WERI-Rb-1 (cell line): ENCODE measurements around the gene EPB41.
"Not testable (repeated sequence)": the region's sequence is repeated elsewhere in the genome, so short reads cannot be mapped to it uniquely, and the experiment has no call there.

ENCODE experiments used
- DNase-seq: peaks from one replicate; pipeline ENCODE4 v3.0.0-alpha.2; 2020
- H3K27ac ChIP-seq: fragments of 250-450 bp; sonication (Bioruptor Pico); 2 replicates; pipeline ENCODE4 v1.5.1; 2020; ENCODE audit warnings: mild to moderate bottlenecking, moderate library complexity
- H3K27me3 ChIP-seq: fragments of 250-450 bp; sonication (Bioruptor Pico); 2 replicates; pipeline ENCODE4 v1.5.1; 2021; ENCODE audit warnings: mild to moderate bottlenecking, low read depth, moderate library complexity; ENCODE audit not compliant: insufficient read depth, severe bottlenecking
- H3K36me3 ChIP-seq: fragments of 250-450 bp; sonication (Bioruptor Pico); 2 replicates; pipeline ENCODE4 v1.5.1; 2020; ENCODE audit warnings: mild to moderate bottlenecking, moderate library complexity
- H3K4me3 ChIP-seq: 2 replicates; pipeline ENCODE4 v1.5.1; 2011; ENCODE audit warnings: low read depth, mild to moderate bottlenecking, control low read depth, low read length
- H3K9me3 ChIP-seq: fragments of 250-450 bp; sonication (Bioruptor Pico); 2 replicates; pipeline ENCODE4 v1.5.1; 2021; ENCODE audit warnings: mild to moderate bottlenecking, moderate library complexity; ENCODE audit not compliant: severe bottlenecking
- CTCF ChIP-seq: IDR thresholded peaks from 2 replicates; pipeline ENCODE4 v1.5.1; 2011; ENCODE audit warnings: low read depth, mild to moderate bottlenecking, control low read depth, inconsistent platforms, low read length

EPB41 gene

GRCh38 chr1:29100487-29100886, 186.1 kb downstream of the EPB41 start:
- no peaks in the 10 kb centered on the region for H3K9me3 ChIP-seq
- H3K27ac ChIP-seq: no peak overlapping the region
- H3K36me3 ChIP-seq: peaks cover 42% of the 10 kb centered on the region
- no peaks in the 10 kb centered on the region for H3K27me3 ChIP-seq
- DNase-seq: no peak
- H3K4me3 ChIP-seq: no peak overlapping the region
- no peak for TF ChIP-seq CTCF

- no peak for TF ChIP-seq CTCF
- no peak overlapping the region for H3K4me3 ChIP-seq
- DNase-seq: no peak
- no peaks in the 10 kb centered on the region for H3K9me3 ChIP-seq
- no peak overlapping the region for H3K27ac ChIP-seq
- H3K36me3 ChIP-seq: peaks cover 33% of the 10 kb centered on the region
- H3K27me3 ChIP-seq: no peaks in the 10 kb centered on the region
These were observed 191.5 kb downstream of the EPB41 start for GRCh38 chr1:29105822-29106221.

- H3K27ac ChIP-seq, DNase-seq, H3K9me3 ChIP-seq, H3K27me3 ChIP-seq, H3K4me3 ChIP-seq: not testable (repeated sequence)
- H3K36me3 ChIP-seq: peaks cover 32% of the 10 kb centered on the region
These were observed 193.7 kb downstream of the EPB41 start for GRCh38 chr1:29108041-29108440.

GRCh38 chr1:29112705-29113412, 198.5 kb downstream of the EPB41 start:
- TF ChIP-seq CTCF: no peak
- Histone ChIP-seq H3K9me3 (no peaks in the 10 kb centered on the region), H3K4me3 (no peak overlapping the region), H3K27me3 (no peaks in the 10 kb centered on the region), H3K36me3 (peaks cover 73% of the 10 kb centered on the region), H3K27ac (no peak overlapping the region)
- no peak for DNase-seq

- no peak for DNase-seq
- no peak for TF ChIP-seq CTCF
- Histone ChIP-seq H3K4me3 (no peak overlapping the region), H3K27me3 (no peaks in the 10 kb centered on the region), H3K27ac (no peak overlapping the region), H3K9me3 (no peaks in the 10 kb centered on the region), H3K36me3 (peaks cover 80% of the 10 kb centered on the region)
These were observed 199.2 kb downstream of the EPB41 start for GRCh38 chr1:29113413-29114117.

GRCh38 chr1:29114654-29115053, 200.3 kb downstream of the EPB41 start:
- H3K36me3 ChIP-seq: peaks cover 78% of the 10 kb centered on the region
- H3K9me3 ChIP-seq: no peaks in the 10 kb centered on the region
- DNase-seq: no peak
- no peaks in the 10 kb centered on the region for H3K27me3 ChIP-seq
- H3K27ac ChIP-seq: no peak overlapping the region
- TF ChIP-seq CTCF: no peak
- H3K4me3 ChIP-seq: no peak overlapping the region
